Measurements from ENCODE around the gene SPEF1. TPM values are rescaled to one million over a fixed set of nuclear protein-coding genes. Genes with fewer than 3 reads are reported as not detected.
A peak's percentile ranks its signal among the peaks of the same experiment; 100 is the strongest.
"Not testable (repeated sequence)": the region's sequence is repeated elsewhere in the genome, so short reads cannot be mapped to it uniquely, and the experiment has no call there.

Gene SPEF1
- polyA plus RNA-seq (2013, experiment 1 of 2): 0.26 TPM
- 0.46 TPM for polyA plus RNA-seq (2013, experiment 2 of 2)

- Histone ChIP-seq H3K4me1 (ENCODE audit: control insufficient read depth, insufficient read depth, low read length, poor library complexity, severe bottlenecking) (peaks cover 13% of the 10 kb centered on the region), H3K27ac (ENCODE audit: low read depth, low read length, severe bottlenecking) (no peak within 1 kb of the TSS), H3K9me3 (ENCODE audit: control insufficient read depth, low read length) (no peaks in the 10 kb centered on the region), H3K36me3 (ENCODE audit: control insufficient read depth, insufficient read depth, low read length) (peaks cover 24% of the 10 kb centered on the region), H3K4me3 (ENCODE audit: extremely low read depth, insufficient read depth, low read length, poor library complexity, severe bottlenecking) (peak within 1 kb of the TSS; percentile 29)
- 8 to 10% methylated on average over 24 to 26 of the region's 28 CpGs for WGBS, 2 experiments (ENCODE audit: insufficient coverage in 2 of 2)
These were observed at the start of gene SPEF1 for GRCh38 chr20:3781153-3781910. Gene SPEF1, minus strand, starts transcription at chr20:3781448. Its CDS starts 161 bp downstream, at chr20:3781287.

- H3K4me3 ChIP-seq (ENCODE audit: extremely low read depth, insufficient read depth, low read length, poor library complexity, severe bottlenecking); H3K9me3 ChIP-seq (ENCODE audit: control insufficient read depth, low read length); H3K4me1 ChIP-seq (ENCODE audit: control insufficient read depth, insufficient read depth, low read length, poor library complexity, severe bottlenecking); H3K27ac ChIP-seq (ENCODE audit: low read depth, low read length, severe bottlenecking); H3K36me3 ChIP-seq (ENCODE audit: control insufficient read depth, insufficient read depth, low read length): not testable (repeated sequence)
- 80 to 100% methylated on average over 1 of the region's 5 CpGs for WGBS, 2 experiments (ENCODE audit: insufficient coverage in 2 of 2)
These were observed 48.6 kb upstream of the SPEF1 start for GRCh38 chr20:3829891-3830290.

- Histone ChIP-seq H3K9me3 (ENCODE audit: control insufficient read depth, low read length) (no peaks in the 10 kb centered on the region), H3K27ac (ENCODE audit: low read depth, low read length, severe bottlenecking) (no peak overlapping the region), H3K36me3 (ENCODE audit: control insufficient read depth, insufficient read depth, low read length) (peaks cover 18% of the 10 kb centered on the region), H3K4me1 (ENCODE audit: control insufficient read depth, insufficient read depth, low read length, poor library complexity, severe bottlenecking) (no peaks in the 10 kb centered on the region), H3K4me3 (ENCODE audit: extremely low read depth, insufficient read depth, low read length, poor library complexity, severe bottlenecking) (no peak overlapping the region)
- WGBS, 2 experiments (ENCODE audit: insufficient coverage in 2 of 2): 88 to 100% methylated on average over 1 to 2 of the region's 3 CpGs
These were observed 47.5 kb upstream of the SPEF1 start for GRCh38 chr20:3828798-3829197.

GRCh38 chr20:3826420-3826819 lies 45.2 kb upstream of the SPEF1 start:
- Histone ChIP-seq H3K9me3 (ENCODE audit: control insufficient read depth, low read length) (no peaks in the 10 kb centered on the region), H3K4me3 (ENCODE audit: extremely low read depth, insufficient read depth, low read length, poor library complexity, severe bottlenecking) (no peak overlapping the region), H3K36me3 (ENCODE audit: control insufficient read depth, insufficient read depth, low read length) (peaks cover 28% of the 10 kb centered on the region), H3K27ac (ENCODE audit: low read depth, low read length, severe bottlenecking) (no peak overlapping the region), H3K4me1 (ENCODE audit: control insufficient read depth, insufficient read depth, low read length, poor library complexity, severe bottlenecking) (peaks cover 3% of the 10 kb centered on the region)
- 87 to 95% methylated on average over 3 to 4 of the region's 4 CpGs for WGBS, 2 experiments (ENCODE audit: insufficient coverage in 2 of 2)

GRCh38 chr20:3825526-3825925 lies 44.3 kb upstream of the SPEF1 start:
- Histone ChIP-seq H3K9me3 (ENCODE audit: control insufficient read depth, low read length) (no peaks in the 10 kb centered on the region), H3K4me3 (ENCODE audit: extremely low read depth, insufficient read depth, low read length, poor library complexity, severe bottlenecking) (no peak overlapping the region), H3K36me3 (ENCODE audit: control insufficient read depth, insufficient read depth, low read length) (peaks cover 28% of the 10 kb centered on the region), H3K27ac (ENCODE audit: low read depth, low read length, severe bottlenecking) (no peak overlapping the region), H3K4me1 (ENCODE audit: control insufficient read depth, insufficient read depth, low read length, poor library complexity, severe bottlenecking) (peaks cover 4% of the 10 kb centered on the region)
- 84% methylated on average over 7 of the region's 7 CpGs; no CpG with 5 or more reads in 1 of the 2 experiments for WGBS, 2 experiments (ENCODE audit: insufficient coverage in 2 of 2)

GRCh38 chr20:3823881-3824280 lies 42.6 kb upstream of the SPEF1 start:
- H3K9me3 ChIP-seq (ENCODE audit: control insufficient read depth, low read length): no peaks in the 10 kb centered on the region
- WGBS, 2 experiments (ENCODE audit: insufficient coverage in 2 of 2): 95% methylated on average over 19 to 20 of the region's 20 CpGs
- H3K36me3 ChIP-seq (ENCODE audit: control insufficient read depth, insufficient read depth, low read length): peaks cover 28% of the 10 kb centered on the region
- H3K27ac ChIP-seq (ENCODE audit: low read depth, low read length, severe bottlenecking): no peak overlapping the region
- H3K4me3 ChIP-seq (ENCODE audit: extremely low read depth, insufficient read depth, low read length, poor library complexity, severe bottlenecking): no peak overlapping the region
- H3K4me1 ChIP-seq (ENCODE audit: control insufficient read depth, insufficient read depth, low read length, poor library complexity, severe bottlenecking): peaks cover 4% of the 10 kb centered on the region

- no peaks in the 10 kb centered on the region for H3K9me3 ChIP-seq (ENCODE audit: control insufficient read depth, low read length)
- H3K4me1 ChIP-seq (ENCODE audit: control insufficient read depth, insufficient read depth, low read length, poor library complexity, severe bottlenecking): peaks cover 4% of the 10 kb centered on the region
- peaks cover 28% of the 10 kb centered on the region for H3K36me3 ChIP-seq (ENCODE audit: control insufficient read depth, insufficient read depth, low read length)
- no peak overlapping the region for H3K4me3 ChIP-seq (ENCODE audit: extremely low read depth, insufficient read depth, low read length, poor library complexity, severe bottlenecking)
- no peak overlapping the region for H3K27ac ChIP-seq (ENCODE audit: low read depth, low read length, severe bottlenecking)
- WGBS, 2 experiments (ENCODE audit: insufficient coverage in 2 of 2): 95 to 96% methylated on average over 7 to 14 of the region's 14 CpGs
These were observed 40.7 kb upstream of the SPEF1 start for GRCh38 chr20:3821996-3822395.

- Histone ChIP-seq H3K4me1 (ENCODE audit: control insufficient read depth, insufficient read depth, low read length, poor library complexity, severe bottlenecking) (peaks cover 4% of the 10 kb centered on the region), H3K9me3 (ENCODE audit: control insufficient read depth, low read length) (no peaks in the 10 kb centered on the region), H3K36me3 (ENCODE audit: control insufficient read depth, insufficient read depth, low read length) (peaks cover 28% of the 10 kb centered on the region), H3K4me3 (ENCODE audit: extremely low read depth, insufficient read depth, low read length, poor library complexity, severe bottlenecking) (peak overlapping the region; percentile 62), H3K27ac (ENCODE audit: low read depth, low read length, severe bottlenecking) (peak overlapping the region; percentile 99)
- WGBS, 2 experiments (ENCODE audit: insufficient coverage in 2 of 2): 61 to 85% methylated on average over 9 to 19 of the region's 20 CpGs
These were observed 39.9 kb upstream of the SPEF1 start for GRCh38 chr20:3820901-3821727.

GRCh38 chr20:3820048-3820900 lies 39.0 kb upstream of the SPEF1 start, which contains the start of gene AP5S1:
Gene AP5S1, plus strand, starts transcription at chr20:3820547. Its CDS starts 1,571 bp downstream, at chr20:3822118.
- H3K4me3 ChIP-seq (ENCODE audit: extremely low read depth, insufficient read depth, low read length, poor library complexity, severe bottlenecking): peak within 1 kb of the TSS; percentile 62
- no peaks in the 10 kb centered on the region for H3K9me3 ChIP-seq (ENCODE audit: control insufficient read depth, low read length)
- peak within 1 kb of the TSS; percentile 99 for H3K27ac ChIP-seq (ENCODE audit: low read depth, low read length, severe bottlenecking)
- peaks cover 25% of the 10 kb centered on the region for H3K36me3 ChIP-seq (ENCODE audit: control insufficient read depth, insufficient read depth, low read length)
- peaks cover 4% of the 10 kb centered on the region for H3K4me1 ChIP-seq (ENCODE audit: control insufficient read depth, insufficient read depth, low read length, poor library complexity, severe bottlenecking)
- 1% methylated on average over 83 to 92 of the region's 96 CpGs for WGBS, 2 experiments (ENCODE audit: insufficient coverage in 2 of 2)

- no peaks in the 10 kb centered on the region for H3K9me3 ChIP-seq (ENCODE audit: control insufficient read depth, low read length)
- peak overlapping the region; percentile 99 for H3K27ac ChIP-seq (ENCODE audit: low read depth, low read length, severe bottlenecking)
- H3K36me3 ChIP-seq (ENCODE audit: control insufficient read depth, insufficient read depth, low read length): peaks cover 18% of the 10 kb centered on the region
- H3K4me1 ChIP-seq (ENCODE audit: control insufficient read depth, insufficient read depth, low read length, poor library complexity, severe bottlenecking): peaks cover 4% of the 10 kb centered on the region
- H3K4me3 ChIP-seq (ENCODE audit: extremely low read depth, insufficient read depth, low read length, poor library complexity, severe bottlenecking): peak overlapping the region; percentile 62
- 81 to 84% methylated on average over 16 to 19 of the region's 20 CpGs for WGBS, 2 experiments (ENCODE audit: insufficient coverage in 2 of 2)
These were observed 38.3 kb upstream of the SPEF1 start for GRCh38 chr20:3819411-3820047.

Measured in mesodermal cell (in vitro differentiated cells).